HepG2 (cell line): ENCODE measurements around the gene RBM22. TPM values are rescaled to one million over a fixed set of nuclear protein-coding genes. Genes with fewer than 3 reads are reported as not detected.
A peak's percentile ranks its signal among the peaks of the same experiment; 100 is the strongest.

Source experiments
- ADNP ChIP-seq: sonication (generic); formaldehyde crosslinking; IDR thresholded peaks from 2 replicates; pipeline ENCODE4 v1.4.0; 2020; ENCODE audit warnings: missing genetic modification reagents
- GTF3A ChIP-seq: sonication (generic); formaldehyde crosslinking; conservative IDR thresholded peaks from 2 replicates; pipeline ENCODE4 v1.4.0; 2020; ENCODE audit warnings: mild to moderate bottlenecking, missing genetic modification reagents
- HMGA1 ChIP-seq: sonication (generic); formaldehyde crosslinking; conservative IDR thresholded peaks from 2 replicates; pipeline ENCODE4 v1.4.0; 2020; ENCODE audit warnings: missing genetic modification reagents
- MAFF ChIP-seq: IDR thresholded peaks from 2 replicates; pipeline ENCODE4 v1.6.1; 2011; ENCODE audit warnings: low read depth, low read length, improper control_type of control experiment
- MAFK ChIP-seq, 2 experiments: IDR thresholded peaks in 1 of 2; conservative IDR thresholded peaks in 1 of 2; 2 replicates each; pipeline ENCODE4 v1.6.1; 2011; ENCODE audit warnings: improper control_type of control experiment in 2 of 2, low read length in 2 of 2
- NFYB ChIP-seq: sonication (generic); formaldehyde crosslinking; IDR thresholded peaks from 2 replicates; pipeline ENCODE4 v1.4.0; 2020; ENCODE audit warnings: missing genetic modification reagents
- RFX1 ChIP-seq: fragments of 450-650 bp; IDR thresholded peaks from 2 replicates; pipeline ENCODE4 v1.6.1; 2017
- SNAPC4 ChIP-seq: sonication (generic); formaldehyde crosslinking; IDR thresholded peaks from 2 replicates; pipeline ENCODE4 v1.4.0; 2020; ENCODE audit warnings: mild to moderate bottlenecking, missing genetic modification reagents
- ZNF337 ChIP-seq: sonication (generic); formaldehyde crosslinking; IDR thresholded peaks from 2 replicates; pipeline ENCODE4 v1.5.1; 2020; ENCODE audit warnings: missing genetic modification reagents, low read depth, mild to moderate bottlenecking, borderline replicate concordance
- ZNF691 ChIP-seq: sonication (generic); formaldehyde crosslinking; IDR thresholded peaks from 2 replicates; pipeline ENCODE4 v1.4.0; 2020; ENCODE audit warnings: missing genetic modification reagents, low read depth, mild to moderate bottlenecking, borderline replicate concordance
- polyA plus RNA-seq, 8 experiments: library from polyadenylated mRNA; depleted of rRNA in 3 of 8; stranded (reverse) in 7 of 8; unstranded in 1 of 8; fragments of >200 nt; fragmentation: Illumina TruSeq in 4 of 8; extraction: Trizol in 4 of 8; gene quantifications; 2 replicates each; pipeline versions ENCODE4 v1.2.1 to v1.2.3, GENCODE V29; 2011 to 2016; ENCODE audit warnings: low read depth in 4 of 8, missing spikeins in 1 of 8, mixed read lengths in 1 of 8; ENCODE audit not compliant: insufficient read depth in 1 of 8
- total RNA-seq, 5 experiments: library from RNA; depleted of rRNA; stranded (reverse); fragments of >200 nt; fragmentation: Illumina TruSeq; extraction: Trizol; gene quantifications; 2 replicates each; pipeline ENCODE4 v1.2.3, GENCODE V29; 2016; ENCODE audit warnings: low read depth in 1 of 5

RBM22 gene
- total and polyA plus RNA-seq, 2 of the 13 experiments (the other 11 are each of a cell fraction or from before 2014, with no cell fraction given): 28.3 to 35.0 TPM

- TF ChIP-seq SNAPC4 (CRISPR knock-in tag) (no peak), ZNF691 (CRISPR knock-in tag) (no peak), GTF3A (CRISPR knock-in tag) (no peak), MAFK (conservative IDR thresholded peaks at IDR 0.05 in 1 of 2, IDR thresholded peaks at IDR 0.05 in 1 of 2; ENCODE audit: low read length in 2 of 2) (peak; percentile 49 to 53; a peak in 1 of 4 replicates), RFX1 (no peak), ADNP (CRISPR knock-in tag) (no peak), ZNF337 (no peak), NFYB (no peak), MAFF (peak; percentile 27; the same call in 1 of the 2 replicates), HMGA1 (CRISPR knock-in tag) (no peak)
Measured at GRCh38 chr5:150647275-150648251, 53.3 kb downstream of the RBM22 start (continued).
